WTC11 (cell line): ENCODE results near the gene MCM10. TPM values are rescaled to one million over a fixed set of nuclear protein-coding genes. Genes with fewer than 3 reads are reported as not detected.

ENCODE experiments used
- ATAC-seq: fragments of 200-7000 bp; cut with Tn5 transposase; 2 replicates; pipeline ENCODE4 v1.10.0; 2021; ENCODE audit warnings: mild to moderate bottlenecking, moderate library complexity
- CTCF ChIA-PET: fragments of 300-600 bp; sonication (Branson Sonifier 250); formaldehyde crosslinking; loops from one replicate; lab custom pipeline; 2021; ENCODE audit warnings: antibody characterized with exemption; lab: Charles Lee
- POLR2A ChIA-PET: fragments of 350-600 bp; sonication (Branson Sonifier 250); formaldehyde crosslinking; loops from one replicate; lab custom pipeline; 2021; ENCODE audit warnings: antibody characterized with exemption; lab: Charles Lee
- DNase-seq: peaks from one replicate; pipeline ENCODE4 v3.0.0; 2021; ENCODE audit warnings: low spot score
- H3K27ac Mint-ChIP-seq: 2 replicates; pipeline ENCODE4 v1.8.0; 2021; ENCODE audit warnings: mixed read lengths
- H3K27me3 Mint-ChIP-seq: 2 replicates; pipeline ENCODE4 v1.8.0; 2021; ENCODE audit warnings: low read depth, mild to moderate bottlenecking, moderate library complexity, mixed read lengths
- H3K36me3 Mint-ChIP-seq: 2 replicates; pipeline ENCODE4 v1.8.0; 2021; ENCODE audit warnings: mixed read lengths
- H3K4me1 Mint-ChIP-seq: 2 replicates; pipeline ENCODE4 v1.8.0; 2022; ENCODE audit warnings: mixed read lengths
- H3K4me3 Mint-ChIP-seq: 2 replicates; pipeline ENCODE4 v1.8.0; 2021; ENCODE audit warnings: mild to moderate bottlenecking, moderate library complexity, mixed read lengths
- H3K9me3 Mint-ChIP-seq: 2 replicates; pipeline ENCODE4 v1.8.0; 2021; ENCODE audit warnings: mixed read lengths
- EMX1 ChIP-seq: fragments of 250-450 bp; sonication (Bioruptor Pico); IDR thresholded peaks from 2 replicates; pipeline ENCODE4 v1.8.0; 2021; ENCODE audit warnings: mild to moderate bottlenecking
- GRHL2 ChIP-seq: fragments of 250-450 bp; sonication (Bioruptor Pico); IDR thresholded peaks from 2 replicates; pipeline ENCODE4 v1.8.0; 2022; ENCODE audit warnings: mild to moderate bottlenecking, moderate library complexity; ENCODE audit not compliant: insufficient replicate concordance, severe bottlenecking
- GTF2I ChIP-seq: fragments of 250-450 bp; sonication (Bioruptor Pico); conservative IDR thresholded peaks from 2 replicates; pipeline ENCODE4 v1.4.0; 2021; ENCODE audit warnings: mild to moderate bottlenecking
- HMGA2 ChIP-seq: fragments of 250-450 bp; sonication (Bioruptor Pico); IDR thresholded peaks from 2 replicates; pipeline ENCODE4 v1.4.0; 2021; ENCODE audit warnings: mild to moderate bottlenecking, moderate library complexity
- NFATC4 ChIP-seq: fragments of 250-450 bp; sonication (Bioruptor Pico); IDR thresholded peaks from 2 replicates; pipeline ENCODE4 v1.9.0; 2021; ENCODE audit warnings: mild to moderate bottlenecking
- NFE2L1 ChIP-seq: sonication (generic); formaldehyde crosslinking; IDR thresholded peaks from 2 replicates; pipeline ENCODE4 v1.8.1; 2023; ENCODE audit warnings: missing genetic modification reagents
- NFYB ChIP-seq: sonication (generic); formaldehyde crosslinking; conservative IDR thresholded peaks from 2 replicates; pipeline ENCODE4 v1.8.0; 2022; ENCODE audit warnings: low read depth, missing genetic modification reagents
- OVOL2 ChIP-seq: fragments of 250-450 bp; sonication (Bioruptor Pico); IDR thresholded peaks from 2 replicates; pipeline ENCODE4 v1.9.0; 2021; ENCODE audit warnings: mild to moderate bottlenecking, borderline replicate concordance
- PRRX2 ChIP-seq: fragments of 250-450 bp; sonication (Bioruptor Pico); IDR thresholded peaks from 2 replicates; pipeline ENCODE4 v1.8.0; 2021; ENCODE audit warnings: mild to moderate bottlenecking
- RELA ChIP-seq: sonication (generic); formaldehyde crosslinking; IDR thresholded peaks from 2 replicates; pipeline ENCODE4 v1.8.1; 2022; ENCODE audit warnings: missing genetic modification reagents, mild to moderate bottlenecking, borderline replicate concordance
- SMAD4 ChIP-seq: sonication (generic); formaldehyde crosslinking; IDR thresholded peaks from 2 replicates; pipeline ENCODE4 v1.8.0; 2022; ENCODE audit warnings: mild to moderate bottlenecking, missing genetic modification reagents
- TEAD1 ChIP-seq: sonication (generic); formaldehyde crosslinking; IDR thresholded peaks from 2 replicates; pipeline ENCODE4 v1.8.0; 2022; ENCODE audit warnings: mild to moderate bottlenecking, missing genetic modification reagents
- TP53 ChIP-seq: sonication (generic); formaldehyde crosslinking; IDR thresholded peaks from 2 replicates; pipeline ENCODE4 v1.8.1; 2023; ENCODE audit warnings: mild to moderate bottlenecking, missing genetic modification reagents
- ZNF121 ChIP-seq: sonication (generic); formaldehyde crosslinking; IDR thresholded peaks from 2 replicates; pipeline ENCODE4 v1.8.0; 2023; ENCODE audit warnings: missing genetic modification reagents
- ZNF138 ChIP-seq: sonication (generic); formaldehyde crosslinking; conservative IDR thresholded peaks from 2 replicates; pipeline ENCODE4 v1.8.1; 2022; ENCODE audit warnings: mild to moderate bottlenecking, moderate library complexity, missing genetic modification reagents
- ZNF671 ChIP-seq: fragments of 250-450 bp; sonication (Bioruptor Pico); IDR thresholded peaks from 2 replicates; pipeline ENCODE4 v1.8.0; 2021; ENCODE audit warnings: mild to moderate bottlenecking
- total RNA-seq: library from RNA; stranded (reverse); gene quantifications from 3 replicates; pipeline ENCODE4 v1.2.3, GENCODE V29; 2021
- TF ChIP-seq, protein P1 (sequence below): fragments of 250-450 bp; sonication (Bioruptor Pico); conservative IDR thresholded peaks from 2 replicates; pipeline ENCODE4 v1.9.0; 2021; ENCODE audit warnings: mild to moderate bottlenecking
- TF ChIP-seq, protein P2 (sequence below): sonication (generic); formaldehyde crosslinking; IDR thresholded peaks from 2 replicates; pipeline ENCODE4 v1.8.0; 2022; ENCODE audit warnings: mild to moderate bottlenecking, missing genetic modification reagents
- TF ChIP-seq, protein P3 (sequence below): fragments of 200-600 bp; IDR thresholded peaks from 2 replicates; pipeline ENCODE4 v1.8.0; 2022; ENCODE audit warnings: antibody characterized with exemption
- TF ChIP-seq, protein P4 (sequence below): sonication (generic); formaldehyde crosslinking; IDR thresholded peaks from 2 replicates; pipeline ENCODE4 v1.8.1; 2023; ENCODE audit warnings: mild to moderate bottlenecking, missing genetic modification reagents
- TF ChIP-seq, protein P5 (sequence below): sonication (generic); formaldehyde crosslinking; IDR thresholded peaks from 2 replicates; pipeline ENCODE4 v1.8.0; 2022; ENCODE audit warnings: missing genetic modification reagents

MCM10 gene
- total RNA-seq, 1 experiment from 2014 or later, result 44.3 TPM

DNA sequence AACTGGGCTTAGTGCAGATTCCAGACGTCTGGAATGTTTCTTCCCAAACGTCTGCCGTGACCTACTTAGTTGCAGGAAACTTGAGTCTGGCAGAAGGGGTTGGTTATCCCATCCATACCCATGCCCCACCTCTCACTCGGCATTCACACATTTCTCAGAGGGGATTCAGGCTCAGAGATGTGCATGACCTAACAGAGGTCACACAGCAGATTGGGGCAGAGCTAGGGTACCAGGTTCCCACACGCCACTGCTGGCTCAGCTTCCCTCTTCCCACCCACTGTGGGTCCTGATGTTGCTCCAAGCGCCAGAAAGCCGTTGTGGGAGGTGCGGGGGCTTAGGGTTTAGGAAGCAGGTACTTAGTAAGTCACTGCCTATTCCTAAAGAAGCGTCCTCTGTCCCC lies 69.8 kb downstream of the MCM10 start:
- POLR2A ChIA-PET, result no interaction called here
- Mint-ChIP-seq H3K9me3 (no peaks in the 10 kb centered on the region), H3K4me1 (peaks cover 34% of the 10 kb centered on the region), H3K27ac (no peak overlapping the region), H3K36me3 (no peaks in the 10 kb centered on the region), H3K27me3 (no peaks in the 10 kb centered on the region), H3K4me3 (no peak overlapping the region)
- DNase-seq, result no peak
- CTCF ChIA-PET, result no interaction called here
- TF ChIP-seq GRHL2 (CRISPR knock-in tag) (no peak), GTF2I (CRISPR knock-in tag) (no peak), ZNF138 (no peak), NFATC4 (no peak), ZNF121 (no peak), NFYB (CRISPR knock-in tag) (no peak)
- TF ChIP-seq, protein P1, sequence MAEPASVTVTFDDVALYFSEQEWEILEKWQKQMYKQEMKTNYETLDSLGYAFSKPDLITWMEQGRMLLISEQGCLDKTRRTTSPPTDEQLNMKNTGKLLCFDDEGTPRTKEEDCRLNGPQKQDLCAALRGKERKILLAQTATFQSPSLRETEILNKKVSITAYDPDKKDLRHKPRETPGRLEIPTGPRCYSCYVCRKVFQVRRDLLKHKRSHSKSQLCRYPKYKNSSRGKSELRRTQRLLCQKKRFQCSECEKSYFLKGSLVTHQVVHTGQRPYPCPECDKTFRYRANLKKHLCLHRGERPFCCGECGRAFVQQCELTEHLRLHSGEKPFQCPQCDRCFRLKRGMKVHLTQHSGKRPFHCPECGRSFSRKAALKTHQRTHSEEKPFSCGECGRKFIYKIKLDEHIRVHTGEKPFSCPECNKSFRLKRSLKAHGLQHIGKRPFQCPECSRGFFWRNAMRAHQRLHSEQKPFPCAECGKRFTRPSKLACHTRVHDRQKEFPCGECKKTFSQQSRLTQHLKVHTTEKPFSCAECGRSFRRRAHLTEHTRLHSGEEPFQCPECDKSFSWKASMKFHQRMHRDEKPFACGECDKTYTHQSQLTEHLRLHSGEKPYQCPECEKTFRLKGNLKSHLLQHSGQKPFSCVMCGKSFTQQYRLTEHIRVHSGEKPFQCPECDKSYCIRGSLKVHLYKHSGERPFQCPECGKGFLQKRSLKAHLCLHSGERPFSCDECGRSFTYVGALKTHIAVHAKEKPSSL, result no peak
- TF ChIP-seq, protein P2, sequence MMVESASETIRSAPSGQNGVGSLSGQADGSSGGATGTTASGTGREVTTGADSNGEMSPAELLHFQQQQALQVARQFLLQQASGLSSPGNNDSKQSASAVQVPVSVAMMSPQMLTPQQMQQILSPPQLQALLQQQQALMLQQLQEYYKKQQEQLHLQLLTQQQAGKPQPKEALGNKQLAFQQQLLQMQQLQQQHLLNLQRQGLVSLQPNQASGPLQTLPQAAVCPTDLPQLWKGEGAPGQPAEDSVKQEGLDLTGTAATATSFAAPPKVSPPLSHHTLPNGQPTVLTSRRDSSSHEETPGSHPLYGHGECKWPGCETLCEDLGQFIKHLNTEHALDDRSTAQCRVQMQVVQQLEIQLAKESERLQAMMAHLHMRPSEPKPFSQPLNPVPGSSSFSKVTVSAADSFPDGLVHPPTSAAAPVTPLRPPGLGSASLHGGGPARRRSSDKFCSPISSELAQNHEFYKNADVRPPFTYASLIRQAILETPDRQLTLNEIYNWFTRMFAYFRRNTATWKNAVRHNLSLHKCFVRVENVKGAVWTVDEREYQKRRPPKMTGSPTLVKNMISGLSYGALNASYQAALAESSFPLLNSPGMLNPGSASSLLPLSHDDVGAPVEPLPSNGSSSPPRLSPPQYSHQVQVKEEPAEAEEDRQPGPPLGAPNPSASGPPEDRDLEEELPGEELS (CRISPR knock-in tag), result no peak
- TF ChIP-seq, protein P3, sequence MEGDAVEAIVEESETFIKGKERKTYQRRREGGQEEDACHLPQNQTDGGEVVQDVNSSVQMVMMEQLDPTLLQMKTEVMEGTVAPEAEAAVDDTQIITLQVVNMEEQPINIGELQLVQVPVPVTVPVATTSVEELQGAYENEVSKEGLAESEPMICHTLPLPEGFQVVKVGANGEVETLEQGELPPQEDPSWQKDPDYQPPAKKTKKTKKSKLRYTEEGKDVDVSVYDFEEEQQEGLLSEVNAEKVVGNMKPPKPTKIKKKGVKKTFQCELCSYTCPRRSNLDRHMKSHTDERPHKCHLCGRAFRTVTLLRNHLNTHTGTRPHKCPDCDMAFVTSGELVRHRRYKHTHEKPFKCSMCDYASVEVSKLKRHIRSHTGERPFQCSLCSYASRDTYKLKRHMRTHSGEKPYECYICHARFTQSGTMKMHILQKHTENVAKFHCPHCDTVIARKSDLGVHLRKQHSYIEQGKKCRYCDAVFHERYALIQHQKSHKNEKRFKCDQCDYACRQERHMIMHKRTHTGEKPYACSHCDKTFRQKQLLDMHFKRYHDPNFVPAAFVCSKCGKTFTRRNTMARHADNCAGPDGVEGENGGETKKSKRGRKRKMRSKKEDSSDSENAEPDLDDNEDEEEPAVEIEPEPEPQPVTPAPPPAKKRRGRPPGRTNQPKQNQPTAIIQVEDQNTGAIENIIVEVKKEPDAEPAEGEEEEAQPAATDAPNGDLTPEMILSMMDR, result no peak
- ATAC-seq, result no peak

DNA sequence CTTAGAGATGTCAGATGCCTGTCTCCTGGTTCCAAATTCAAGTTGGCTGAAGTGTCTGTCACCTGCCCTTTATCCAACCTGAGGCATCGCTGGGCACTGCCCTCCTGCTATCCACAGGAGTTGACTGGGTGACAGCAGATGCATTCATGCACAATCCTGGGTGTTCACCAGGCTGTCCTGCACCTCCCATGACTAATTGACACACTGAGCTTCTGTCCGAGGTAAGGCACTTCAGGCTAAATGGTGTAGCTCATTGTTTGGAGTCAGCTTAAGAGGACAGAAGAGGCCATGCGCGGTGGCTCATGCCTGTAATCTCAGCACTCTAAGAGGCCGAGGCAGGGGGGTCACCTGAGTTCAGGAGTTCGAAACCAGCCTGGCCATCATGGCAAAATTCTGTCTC lies 70.5 kb downstream of the MCM10 start:
- no peak for ATAC-seq
- DNase-seq, result no peak
- CTCF ChIA-PET, result interaction anchor here (0.9 kb wide), 1 partner anchor 305 kb away, joined by 4 read pairs; no protein-coding TSS in a partner anchor
- POLR2A ChIA-PET, result no interaction called here
- Mint-ChIP-seq H3K27ac (no peak overlapping the region; the same call in 1 of the 2 replicates), H3K9me3 (no peaks in the 10 kb centered on the region), H3K36me3 (no peaks in the 10 kb centered on the region), H3K27me3 (no peaks in the 10 kb centered on the region), H3K4me3 (no peak overlapping the region), H3K4me1 (peaks cover 34% of the 10 kb centered on the region)
- no peak for TF ChIP-seq EMX1 (CRISPR knock-in tag)
- TF ChIP-seq HMGA2 (CRISPR knock-in tag), result no peak
- TF ChIP-seq RELA (CRISPR knock-in tag), result no peak
- TF ChIP-seq, protein P4, sequence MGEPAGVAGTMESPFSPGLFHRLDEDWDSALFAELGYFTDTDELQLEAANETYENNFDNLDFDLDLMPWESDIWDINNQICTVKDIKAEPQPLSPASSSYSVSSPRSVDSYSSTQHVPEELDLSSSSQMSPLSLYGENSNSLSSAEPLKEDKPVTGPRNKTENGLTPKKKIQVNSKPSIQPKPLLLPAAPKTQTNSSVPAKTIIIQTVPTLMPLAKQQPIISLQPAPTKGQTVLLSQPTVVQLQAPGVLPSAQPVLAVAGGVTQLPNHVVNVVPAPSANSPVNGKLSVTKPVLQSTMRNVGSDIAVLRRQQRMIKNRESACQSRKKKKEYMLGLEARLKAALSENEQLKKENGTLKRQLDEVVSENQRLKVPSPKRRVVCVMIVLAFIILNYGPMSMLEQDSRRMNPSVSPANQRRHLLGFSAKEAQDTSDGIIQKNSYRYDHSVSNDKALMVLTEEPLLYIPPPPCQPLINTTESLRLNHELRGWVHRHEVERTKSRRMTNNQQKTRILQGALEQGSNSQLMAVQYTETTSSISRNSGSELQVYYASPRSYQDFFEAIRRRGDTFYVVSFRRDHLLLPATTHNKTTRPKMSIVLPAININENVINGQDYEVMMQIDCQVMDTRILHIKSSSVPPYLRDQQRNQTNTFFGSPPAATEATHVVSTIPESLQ (CRISPR knock-in tag), result no peak
- TF ChIP-seq TEAD1, result no peak
- TF ChIP-seq NFE2L1, result no peak
- TF ChIP-seq TP53 (CRISPR knock-in tag), result no peak
- TF ChIP-seq SMAD4 (CRISPR knock-in tag), result no peak
- TF ChIP-seq ZNF671 (CRISPR knock-in tag), result no peak
- TF ChIP-seq PRRX2, result no peak
- TF ChIP-seq OVOL2, result no peak
- TF ChIP-seq, protein P5, sequence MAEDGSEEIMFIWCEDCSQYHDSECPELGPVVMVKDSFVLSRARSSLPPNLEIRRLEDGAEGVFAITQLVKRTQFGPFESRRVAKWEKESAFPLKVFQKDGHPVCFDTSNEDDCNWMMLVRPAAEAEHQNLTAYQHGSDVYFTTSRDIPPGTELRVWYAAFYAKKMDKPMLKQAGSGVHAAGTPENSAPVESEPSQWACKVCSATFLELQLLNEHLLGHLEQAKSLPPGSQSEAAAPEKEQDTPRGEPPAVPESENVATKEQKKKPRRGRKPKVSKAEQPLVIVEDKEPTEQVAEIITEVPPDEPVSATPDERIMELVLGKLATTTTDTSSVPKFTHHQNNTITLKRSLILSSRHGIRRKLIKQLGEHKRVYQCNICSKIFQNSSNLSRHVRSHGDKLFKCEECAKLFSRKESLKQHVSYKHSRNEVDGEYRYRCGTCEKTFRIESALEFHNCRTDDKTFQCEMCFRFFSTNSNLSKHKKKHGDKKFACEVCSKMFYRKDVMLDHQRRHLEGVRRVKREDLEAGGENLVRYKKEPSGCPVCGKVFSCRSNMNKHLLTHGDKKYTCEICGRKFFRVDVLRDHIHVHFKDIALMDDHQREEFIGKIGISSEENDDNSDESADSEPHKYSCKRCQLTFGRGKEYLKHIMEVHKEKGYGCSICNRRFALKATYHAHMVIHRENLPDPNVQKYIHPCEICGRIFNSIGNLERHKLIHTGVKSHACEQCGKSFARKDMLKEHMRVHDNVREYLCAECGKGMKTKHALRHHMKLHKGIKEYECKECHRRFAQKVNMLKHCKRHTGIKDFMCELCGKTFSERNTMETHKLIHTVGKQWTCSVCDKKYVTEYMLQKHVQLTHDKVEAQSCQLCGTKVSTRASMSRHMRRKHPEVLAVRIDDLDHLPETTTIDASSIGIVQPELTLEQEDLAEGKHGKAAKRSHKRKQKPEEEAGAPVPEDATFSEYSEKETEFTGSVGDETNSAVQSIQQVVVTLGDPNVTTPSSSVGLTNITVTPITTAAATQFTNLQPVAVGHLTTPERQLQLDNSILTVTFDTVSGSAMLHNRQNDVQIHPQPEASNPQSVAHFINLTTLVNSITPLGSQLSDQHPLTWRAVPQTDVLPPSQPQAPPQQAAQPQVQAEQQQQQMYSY (CRISPR knock-in tag), result no peak
